ENCODE data around the gene MRTFA. TPM values are rescaled to one million over a fixed set of nuclear protein-coding genes. Genes with fewer than 3 reads are reported as not detected.

The MRTFA gene
- total RNA-seq, 4 donors from 2014 or later = 46.0 to 408 (median 90.0) TPM

DNA sequence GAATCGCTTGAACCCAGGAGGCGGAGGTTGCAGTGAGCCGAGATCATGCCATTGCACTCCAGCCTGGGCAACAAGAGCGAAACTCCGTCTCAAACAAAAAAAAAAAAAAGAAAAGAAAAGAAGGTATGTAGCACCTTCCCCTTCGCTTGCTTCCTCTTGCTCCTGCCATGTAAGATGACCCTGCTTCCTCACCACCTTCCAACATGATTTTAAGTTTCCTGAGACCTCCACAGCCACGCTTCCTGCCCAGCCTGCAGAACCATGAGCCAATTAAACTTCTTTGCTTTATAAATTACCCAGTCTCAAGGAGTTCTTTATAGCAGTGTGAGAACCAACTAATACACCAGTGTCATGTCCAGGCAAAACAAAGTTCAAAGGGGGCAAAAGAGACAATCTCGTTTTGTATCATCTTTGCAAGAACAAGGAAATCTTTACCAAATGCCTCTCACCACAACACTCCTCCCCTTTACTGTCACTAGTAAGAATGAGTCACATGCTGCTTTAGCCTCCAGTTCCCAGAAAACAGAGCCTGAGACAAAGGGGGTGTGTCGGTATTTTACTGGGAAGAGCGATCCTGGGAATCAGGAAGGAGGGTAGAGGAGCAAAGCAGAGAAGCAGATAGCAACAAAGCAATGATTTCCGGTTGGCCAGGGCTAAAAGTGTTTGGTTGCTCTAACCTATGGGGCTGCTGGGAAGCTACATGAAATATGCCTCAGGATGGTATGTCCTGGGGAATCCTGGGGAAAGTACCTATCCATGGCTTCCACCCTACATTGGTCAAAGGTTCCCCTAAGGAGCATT lies 32.3 kb upstream of the MRTFA start:
- DNase-seq = no peak
- intact Hi-C loops (cut with DNase I; ENCODE audit: low total_unique reads) = no loop called here
- H3K4me1 ChIP-seq = peaks cover 0 to 8% (median 2%) of the 10 kb centered on the region in 4 donors
- 75 to 76% methylated on average over 7 to 11 of the region's 11 CpGs for WGBS, 2 donors (ENCODE audit: low coverage in 1 of 2)
- in situ Hi-C loops (cut with MboI; ENCODE audit: low pct_ligation_motif_present in 1 of 4, low pct_unique_long_range_greater_than_20kb in 1 of 4, low sequenced_read_pairs in 3 of 4) = no loop called here
- H3K4me3 ChIP-seq = no peak overlapping the region
- H3K36me3 ChIP-seq = no peaks in the 10 kb centered on the region
- H3K27me3 ChIP-seq = no peaks in the 10 kb centered on the region
- TF ChIP-seq POLR2A (IDR thresholded peaks at IDR 0.05) (no peak), EP300 (IDR thresholded peaks at IDR 0.05; ENCODE audit: low read depth) (no peak), POLR2AphosphoS5 (IDR thresholded peaks at IDR 0.05) (no peak)
- TF ChIP-seq, protein P1, sequence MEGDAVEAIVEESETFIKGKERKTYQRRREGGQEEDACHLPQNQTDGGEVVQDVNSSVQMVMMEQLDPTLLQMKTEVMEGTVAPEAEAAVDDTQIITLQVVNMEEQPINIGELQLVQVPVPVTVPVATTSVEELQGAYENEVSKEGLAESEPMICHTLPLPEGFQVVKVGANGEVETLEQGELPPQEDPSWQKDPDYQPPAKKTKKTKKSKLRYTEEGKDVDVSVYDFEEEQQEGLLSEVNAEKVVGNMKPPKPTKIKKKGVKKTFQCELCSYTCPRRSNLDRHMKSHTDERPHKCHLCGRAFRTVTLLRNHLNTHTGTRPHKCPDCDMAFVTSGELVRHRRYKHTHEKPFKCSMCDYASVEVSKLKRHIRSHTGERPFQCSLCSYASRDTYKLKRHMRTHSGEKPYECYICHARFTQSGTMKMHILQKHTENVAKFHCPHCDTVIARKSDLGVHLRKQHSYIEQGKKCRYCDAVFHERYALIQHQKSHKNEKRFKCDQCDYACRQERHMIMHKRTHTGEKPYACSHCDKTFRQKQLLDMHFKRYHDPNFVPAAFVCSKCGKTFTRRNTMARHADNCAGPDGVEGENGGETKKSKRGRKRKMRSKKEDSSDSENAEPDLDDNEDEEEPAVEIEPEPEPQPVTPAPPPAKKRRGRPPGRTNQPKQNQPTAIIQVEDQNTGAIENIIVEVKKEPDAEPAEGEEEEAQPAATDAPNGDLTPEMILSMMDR (IDR thresholded peaks at IDR 0.05) = no peak
- H3K27ac ChIP-seq = no peak overlapping the region
- no peaks in the 10 kb centered on the region for H3K9me3 ChIP-seq

DNA sequence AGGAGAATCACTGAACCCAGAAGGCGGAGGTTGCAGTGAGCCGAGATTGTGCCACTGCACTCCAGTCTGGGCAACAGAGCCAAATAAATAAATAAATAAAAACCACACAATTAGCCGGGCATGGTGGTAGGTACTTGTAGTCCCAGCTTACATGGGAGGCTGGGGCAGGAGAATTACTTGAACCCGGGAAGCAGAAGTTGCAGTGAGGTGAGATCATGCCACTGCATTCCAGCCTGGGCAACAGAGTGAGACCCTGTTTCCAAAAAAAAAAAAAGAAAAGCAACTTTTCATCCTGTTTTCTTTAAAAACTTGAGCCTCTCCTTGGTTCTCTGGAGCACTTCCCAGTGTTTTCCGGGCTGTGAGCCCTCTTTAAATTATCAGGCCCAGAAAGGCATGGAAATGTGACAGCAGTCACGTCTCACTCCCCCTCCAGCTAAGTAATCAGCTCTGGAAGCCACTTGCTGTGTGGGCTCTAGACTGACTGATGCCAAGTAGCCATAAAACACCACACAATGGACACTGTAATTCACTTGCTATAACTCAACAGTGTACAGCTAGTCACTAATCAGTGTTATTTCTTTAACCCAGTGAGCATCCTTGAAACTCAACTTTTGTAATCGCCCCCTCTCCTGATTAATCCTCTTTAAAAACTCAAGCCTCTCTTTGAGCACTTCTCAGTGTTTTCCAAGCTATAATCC lies 29.8 kb upstream of the MRTFA start:
- peaks cover 0 to 8% (median 2%) of the 10 kb centered on the region in 4 donors for H3K4me1 ChIP-seq
- in situ Hi-C loops (cut with MboI; ENCODE audit: low pct_ligation_motif_present in 1 of 4, low pct_unique_long_range_greater_than_20kb in 1 of 4, low sequenced_read_pairs in 3 of 4) (no loop called here), intact Hi-C loops (cut with DNase I; ENCODE audit: low total_unique reads) (no loop called here)
- TF ChIP-seq, protein P1 (IDR thresholded peaks at IDR 0.05) = no peak
- no peak for TF ChIP-seq POLR2A (IDR thresholded peaks at IDR 0.05)
- TF ChIP-seq EP300 (IDR thresholded peaks at IDR 0.05; ENCODE audit: low read depth) = no peak
- TF ChIP-seq POLR2AphosphoS5 (IDR thresholded peaks at IDR 0.05) = no peak
- H3K27ac ChIP-seq = peak overlapping the region; percentile 11 to 52 (median 26)
- 45 to 68% methylated on average over 2 to 7 of the region's 7 CpGs for WGBS, 2 donors (ENCODE audit: low coverage in 1 of 2)
- H3K36me3 ChIP-seq = no peaks in the 10 kb centered on the region
- H3K27me3 ChIP-seq = no peaks in the 10 kb centered on the region
- H3K9me3 ChIP-seq = no peaks in the 10 kb centered on the region
- DNase-seq = no peak
- H3K4me3 ChIP-seq = no peak overlapping the region

GRCh38 chr22:40665312-40665711 lies 28.8 kb upstream of the MRTFA start:
- H3K27ac ChIP-seq = peak overlapping the region; percentile 11 to 52 (median 29)
- no peaks in the 10 kb centered on the region for H3K36me3 ChIP-seq
- no peaks in the 10 kb centered on the region for H3K27me3 ChIP-seq
- peaks cover 0 to 8% (median 2%) of the 10 kb centered on the region in 4 donors for H3K4me1 ChIP-seq
- H3K9me3 ChIP-seq = no peaks in the 10 kb centered on the region
- TF ChIP-seq POLR2AphosphoS5 (IDR thresholded peaks at IDR 0.05) = no peak
- TF ChIP-seq, protein P1 (IDR thresholded peaks at IDR 0.05) = no peak
- no peak for TF ChIP-seq EP300 (IDR thresholded peaks at IDR 0.05; ENCODE audit: low read depth)
- no peak for TF ChIP-seq POLR2A (IDR thresholded peaks at IDR 0.05)
- in situ Hi-C loops (cut with MboI; ENCODE audit: low pct_ligation_motif_present in 1 of 4, low pct_unique_long_range_greater_than_20kb in 1 of 4, low sequenced_read_pairs in 3 of 4) (no loop called here), intact Hi-C loops (cut with DNase I; ENCODE audit: low total_unique reads) (no loop called here)
- DNase-seq = no peak
- WGBS, 2 donors (ENCODE audit: low coverage in 1 of 2) = 50 to 85% methylated on average over 1 to 4 of the region's 4 CpGs
- no peak overlapping the region for H3K4me3 ChIP-seq

DNA sequence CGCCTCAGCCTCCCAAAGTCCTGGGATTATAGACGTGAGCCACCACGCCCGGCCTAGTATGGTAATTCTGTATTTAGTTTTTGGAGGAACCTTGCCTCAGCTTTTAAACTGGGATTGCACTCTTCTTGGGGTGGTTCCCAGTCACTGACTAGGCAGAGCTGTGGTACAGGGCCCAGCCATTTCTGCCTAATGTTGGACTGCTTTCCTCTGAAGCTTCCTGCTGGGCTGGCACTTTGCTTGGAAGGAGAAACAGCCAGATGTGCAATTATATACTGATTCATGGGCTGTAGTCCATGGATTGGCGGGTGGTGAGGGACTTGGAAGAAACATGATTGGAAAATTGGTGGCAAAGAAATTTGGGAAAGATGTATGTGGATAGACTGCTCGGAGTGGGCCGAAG lies 25.2 kb upstream of the MRTFA start:
- no peaks in the 10 kb centered on the region for H3K9me3 ChIP-seq
- H3K27ac ChIP-seq = no peak overlapping the region
- DNase-seq = no peak
- TF ChIP-seq POLR2AphosphoS5 (IDR thresholded peaks at IDR 0.05) (no peak), POLR2A (IDR thresholded peaks at IDR 0.05) (no peak)
- in situ Hi-C loops (cut with MboI; ENCODE audit: low pct_ligation_motif_present in 1 of 4, low pct_unique_long_range_greater_than_20kb in 1 of 4, low sequenced_read_pairs in 3 of 4) (no loop called here), intact Hi-C loops (cut with DNase I; ENCODE audit: low total_unique reads) (no loop called here)
- no peak overlapping the region for H3K4me3 ChIP-seq
- WGBS, 2 donors (ENCODE audit: low coverage in 1 of 2) = 76 to 85% methylated on average over 6 to 7 of the region's 7 CpGs
- H3K36me3 ChIP-seq = no peaks in the 10 kb centered on the region
- H3K27me3 ChIP-seq = no peaks in the 10 kb centered on the region
- peaks cover 0 to 8% (median 2%) of the 10 kb centered on the region in 4 donors for H3K4me1 ChIP-seq
